Ovary (tissue), 9 donors: Measurements from ENCODE around the gene FAM149B1. TPM values are rescaled to one million over a fixed set of nuclear protein-coding genes. Genes with fewer than 3 reads are reported as not detected.

ENCODE experiments used
- DNase-seq, 5 donors: peaks; one replicate each; pipeline ENCODE4 v3.0.0-alpha.2; 2019 to 2020
- H3K27ac ChIP-seq, 2 donors: fragments of 200-600 bp; one replicate each; pipeline versions ENCODE4 v1.5.1 to v1.8.0; 2019 to 2022
- H3K27me3 ChIP-seq: fragments of 200-600 bp; one replicate; pipeline ENCODE4 v1.8.0; 2022
- H3K36me3 ChIP-seq: fragments of 200-600 bp; sonication (generic); one replicate; pipeline ENCODE4 v1.5.1; 2019
- H3K4me1 ChIP-seq: one replicate; pipeline ENCODE4 v1.8.1; 2013; ENCODE audit warnings: mild to moderate bottlenecking, moderate library complexity; ENCODE audit not compliant: insufficient read depth
- H3K4me3 ChIP-seq: fragments of 200-600 bp; sonication (generic); one replicate; pipeline ENCODE4 v1.5.1; 2017
- H3K9me3 ChIP-seq, 2 donors: fragments of 200-600 bp in 1 of 2; sonication (generic) in 1 of 2; one replicate each; pipeline versions ENCODE4 v1.5.1 to v1.8.1; 2013 to 2019; ENCODE audit warnings: mild to moderate bottlenecking in 1 of 2, moderate library complexity in 1 of 2
- EP300 ChIP-seq: sonication (generic); formaldehyde crosslinking; IDR thresholded peaks from one replicate; pipeline ENCODE4 v1.6.1; 2017; ENCODE audit warnings: antibody characterized with exemption
- POLR2A ChIP-seq: fragments of 450-650 bp; IDR thresholded peaks from one replicate; pipeline ENCODE4 v1.6.1; 2017; ENCODE audit warnings: antibody characterized with exemption, mild to moderate bottlenecking, moderate library complexity
- WGBS, 3 donors: extraction: QIAGEN DNeasy Blood & Tissue Kit in 1 of 3; methylation state at CpG; one replicate each; pipeline versions ENCODE4 v1.1.5 to v1.1.7; 2013 to 2017; 5-methylcytosine and 5-hydroxymethylcytosine counted together
- intact Hi-C, 4 donors: fragments of 100-400 bp; cut with DNase I; formaldehyde crosslinking; loops; one replicate each; pipeline versions ENCODE4 v1.11.0 to v1.15.1; 2022 to 2023
- polyA plus RNA-seq, 2 donors: library from polyadenylated mRNA; stranded (reverse); fragments of 200-250 nt in 1 of 2; fragments of 350-450 nt in 1 of 2; fragmentation: Illumina TruSeq in 1 of 2; extraction: RNeasy Lipid Tissue Mini Kit (QIAGEN cat#74804) in 1 of 2; gene quantifications; one replicate each; pipeline ENCODE4 v1.2.3, GENCODE V29; 2013 to 2014
- small RNA-seq: library from RNA; depleted of rRNA; stranded (forward); fragments of <200 nt; gene quantifications from one replicate; pipeline ENCODE3, GENCODE V24; 2016
- total RNA-seq, 7 donors: library from RNA; depleted of rRNA in 2 of 7; stranded (reverse); fragments of >200 nt in 2 of 7; fragmentation: NEBNext Ultra II Directional in 3 of 7; extraction: Animal tissue kit (Norgen Biotek cat#: 25700) in 3 of 7; gene quantifications; one replicate each; pipeline versions ENCODE4 v1.1.0 to v1.2.4, GENCODE V29; 2016 to 2023
- TF ChIP-seq, protein P1 (sequence below), 3 donors: fragments of 450-650 bp in 2 of 3; fragments of 200-600 bp in 1 of 3; IDR thresholded peaks; one replicate each; pipeline versions ENCODE4 v1.5.1 to v1.8.0; 2016 to 2022; ENCODE audit warnings: antibody characterized with exemption in 3 of 3, mild to moderate bottlenecking in 1 of 3
- donor health status: DM: no; HTN: no; CAD: no; lungs with moderate emphysema.
- donor health status: DM: no; HTN: no; CAD: no.
- donor health status: Bipolar disorder and iron deficiency.
- donor health status: DM: yes; HTN: yes; CAD: no.
- donor health status: DM: no; HTN: no; CAD: no.
- donor health status: DM: yes; HTN: yes; CAD: no.

FAM149B1 gene
- total and polyA plus RNA-seq, 9 donors: 11.7 to 34.8 (median 23.2) TPM

DNA sequence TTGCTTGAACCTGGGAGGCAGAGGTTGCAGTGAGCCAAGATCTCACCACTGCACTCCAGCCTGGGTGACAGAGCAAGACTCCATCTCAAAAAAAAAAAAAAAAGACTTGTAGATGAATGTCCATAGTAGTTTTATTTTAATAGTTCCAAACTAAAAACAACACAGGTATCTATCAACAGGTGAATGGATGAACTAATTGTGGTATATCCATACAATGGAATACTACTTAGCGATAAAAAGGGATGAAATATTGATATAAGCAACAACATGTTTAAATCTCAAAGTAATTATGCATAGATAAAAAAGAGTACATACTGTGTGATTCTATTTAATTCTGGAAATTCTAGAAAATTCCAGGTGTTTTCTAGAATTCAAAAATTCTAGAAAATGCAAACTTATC is 122.0 kb downstream of the FAM149B1 start:
- Histone ChIP-seq H3K4me1 (no peaks in the 10 kb centered on the region), H3K27me3 (no peaks in the 10 kb centered on the region), H3K27ac (no peak overlapping the region), H3K36me3 (no peaks in the 10 kb centered on the region), H3K9me3 (no peaks in the 10 kb centered on the region), H3K4me3 (no peak overlapping the region)
- no peak for DNase-seq
- intact Hi-C loops: no loop called here
- WGBS, 3 donors: 97 to 100% (median 98%) methylated on average over 1 of the region's 1 CpG
- no peak for TF ChIP-seq POLR2A
- no peak for TF ChIP-seq EP300
- TF ChIP-seq, protein P1, sequence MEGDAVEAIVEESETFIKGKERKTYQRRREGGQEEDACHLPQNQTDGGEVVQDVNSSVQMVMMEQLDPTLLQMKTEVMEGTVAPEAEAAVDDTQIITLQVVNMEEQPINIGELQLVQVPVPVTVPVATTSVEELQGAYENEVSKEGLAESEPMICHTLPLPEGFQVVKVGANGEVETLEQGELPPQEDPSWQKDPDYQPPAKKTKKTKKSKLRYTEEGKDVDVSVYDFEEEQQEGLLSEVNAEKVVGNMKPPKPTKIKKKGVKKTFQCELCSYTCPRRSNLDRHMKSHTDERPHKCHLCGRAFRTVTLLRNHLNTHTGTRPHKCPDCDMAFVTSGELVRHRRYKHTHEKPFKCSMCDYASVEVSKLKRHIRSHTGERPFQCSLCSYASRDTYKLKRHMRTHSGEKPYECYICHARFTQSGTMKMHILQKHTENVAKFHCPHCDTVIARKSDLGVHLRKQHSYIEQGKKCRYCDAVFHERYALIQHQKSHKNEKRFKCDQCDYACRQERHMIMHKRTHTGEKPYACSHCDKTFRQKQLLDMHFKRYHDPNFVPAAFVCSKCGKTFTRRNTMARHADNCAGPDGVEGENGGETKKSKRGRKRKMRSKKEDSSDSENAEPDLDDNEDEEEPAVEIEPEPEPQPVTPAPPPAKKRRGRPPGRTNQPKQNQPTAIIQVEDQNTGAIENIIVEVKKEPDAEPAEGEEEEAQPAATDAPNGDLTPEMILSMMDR (IDR thresholded peaks at IDR 0.05): no peak

GRCh38 chr10:73293461-73293860 is 125.5 kb downstream of the FAM149B1 start:
- H3K36me3 ChIP-seq: no peaks in the 10 kb centered on the region
- no peaks in the 10 kb centered on the region for H3K9me3 ChIP-seq
- 87 to 88% (median 87%) methylated on average over 3 of the region's 3 CpGs for WGBS, 3 donors
- no peak overlapping the region for H3K27ac ChIP-seq
- intact Hi-C loops: no loop called here
- TF ChIP-seq EP300: no peak
- TF ChIP-seq, protein P1 (IDR thresholded peaks at IDR 0.05): no peak
- TF ChIP-seq POLR2A: no peak
- H3K4me1 ChIP-seq: no peaks in the 10 kb centered on the region
- no peaks in the 10 kb centered on the region for H3K27me3 ChIP-seq
- DNase-seq: no peak
- H3K4me3 ChIP-seq: no peak overlapping the region

Small RNA genes within 50 kb of the gene (small RNA-seq; reads per million reads assigned to genes)
- gene RF00019 (not detected), gene RNU6-833P (not detected), gene SNORA11F (0.65 reads per million, percentile 33 among the genes with 10 or more reads in this experiment)

Other genes with a start within 250 kb of the FAM149B1 start
- gene PLA2G12B, start 213.3 kb upstream of the FAM149B1 start, total RNA-seq: not detected
- not detected for gene PLA2G12B, start 213.3 kb upstream of the FAM149B1 start, polyA plus RNA-seq
- 10 to 100 TPM; 28.3 to 74.9 (median 39.7) TPM for gene P4HA1, start 71.3 kb upstream of the FAM149B1 start, total RNA-seq
- gene P4HA1, start 71.3 kb upstream of the FAM149B1 start, polyA plus RNA-seq: 10 to 100 TPM; 20.5 to 44.7 TPM
- gene NUDT13, start 57.7 kb upstream of the FAM149B1 start, total RNA-seq: 1 to 10 TPM in 6 of 7 donors, under 1 TPM in 1; 0.86 to 1.9 (median 1.5) TPM
- gene NUDT13, start 57.7 kb upstream of the FAM149B1 start, polyA plus RNA-seq: 1 to 10 TPM; 1.9 to 2.6 TPM
- gene ECD, start 111 bp upstream of the FAM149B1 start, total RNA-seq: 10 to 100 TPM; 21.6 to 26.9 (median 22.8) TPM
- gene ECD, start 111 bp upstream of the FAM149B1 start, polyA plus RNA-seq: 10 to 100 TPM; 14.7 to 28.2 TPM
- gene DNAJC9, start 79.1 kb downstream of the FAM149B1 start, total RNA-seq: 10 to 100 TPM; 14.5 to 24.3 (median 16.4) TPM
- 10 to 100 TPM; 13.3 to 16.7 TPM for gene DNAJC9, start 79.1 kb downstream of the FAM149B1 start, polyA plus RNA-seq
- gene MRPS16, start 84.5 kb downstream of the FAM149B1 start, total RNA-seq: 100 to 1,000 TPM in 1 of 7 donors, 10 to 100 TPM in 6; 26.3 to 101 (median 59.4) TPM
- gene MRPS16, start 84.5 kb downstream of the FAM149B1 start, polyA plus RNA-seq: 10 to 100 TPM; 35.0 to 49.8 TPM
- 10 to 100 TPM in 1 of 7 donors, 1 to 10 TPM in 6; 1.8 to 36.9 (median 3.9) TPM for gene CFAP70, start 190.7 kb downstream of the FAM149B1 start, total RNA-seq
- 1 to 10 TPM; 1.8 to 3.8 TPM for gene CFAP70, start 190.7 kb downstream of the FAM149B1 start, polyA plus RNA-seq
- gene ANXA7, start 245.9 kb downstream of the FAM149B1 start, total RNA-seq: 100 to 1,000 TPM in 5 of 7 donors, 10 to 100 TPM in 2; 56.3 to 131 (median 115) TPM
- gene ANXA7, start 245.9 kb downstream of the FAM149B1 start, polyA plus RNA-seq: 100 to 1,000 TPM in 1 of 2 donors, 10 to 100 TPM in 1; 78.9 to 130 TPM